GM23248 (cell line): Measurements from ENCODE around the gene SMIM43.

Experiments
- EZH2 ChIP-seq: fragments of 200-600 bp; sonication (generic); IDR thresholded peaks from 2 replicates; pipeline ENCODE4 v1.6.1; 2018; ENCODE audit warnings: antibody characterized with exemption, mild to moderate bottlenecking; ENCODE audit not compliant: insufficient read depth, poor library complexity, severe bottlenecking
- EZH2phosphoT487 ChIP-seq: fragments of 200-600 bp; sonication (generic); IDR thresholded peaks from 2 replicates; pipeline ENCODE4 v1.6.1; 2018; ENCODE audit warnings: antibody characterized with exemption, moderate library complexity, mild to moderate bottlenecking, low read depth; ENCODE audit not compliant: insufficient read depth

- TF ChIP-seq EZH2phosphoT487 (no peak), EZH2 (no peak)
These were observed 4.4 kb upstream of the SMIM43 start for GRCh38 chr4:121769341-121769740.
